ENCODE measurements around the gene GPR37.

GRCh38 chr7:124698964-124699363, 66.6 kb downstream of the GPR37 start:
- no peak for TF ChIP-seq CTCF (IDR thresholded peaks at IDR 0.05)
- TF ChIP-seq MYC (IDR thresholded peaks at IDR 0.05; ENCODE audit: borderline replicate concordance, low read length): no peak
- no peak for TF ChIP-seq MAX (IDR thresholded peaks at IDR 0.05)
- no peak for TF ChIP-seq POLR2AphosphoS2 (conservative IDR thresholded peaks at IDR 0.05; ENCODE audit: low read length)
- TF ChIP-seq REST (IDR thresholded peaks at IDR 0.05): no peak
- no peak for TF ChIP-seq POLR2A (IDR thresholded peaks at IDR 0.05; ENCODE audit: low read length)
- no peak for TF ChIP-seq EP300 (IDR thresholded peaks at IDR 0.05)
- TF ChIP-seq CBX2 (IDR thresholded peaks at IDR 0.05; ENCODE audit: borderline replicate concordance, low read depth): no peak
- no peak for TF ChIP-seq SREBF2 (IDR thresholded peaks at IDR 0.05)
- no peak for TF ChIP-seq ATOH8 (CRISPR knock-in tag; IDR thresholded peaks at IDR 0.05; ENCODE audit: low read depth)
- no peak for TF ChIP-seq PHF8 (IDR thresholded peaks at IDR 0.05; ENCODE audit: borderline replicate concordance, low read depth)
- no peak for TF ChIP-seq TP53 (CRISPR knock-in tag; IDR thresholded peaks at IDR 0.05)
- TF ChIP-seq JUNB (IDR thresholded peaks at IDR 0.05): no peak
